Fibroblast of mammary gland (primary cell): ENCODE measurements around the gene ZDHHC7.

Experiments
- DNase-seq: peaks from one replicate; pipeline ENCODE4 v3.0.0-alpha.2; 2010; ENCODE audit warnings: low read depth
- H3K4me3 ChIP-seq: 2 replicates; pipeline ENCODE4 v1.5.1; 2011; ENCODE audit warnings: low read depth, mild to moderate bottlenecking, low read length, moderate library complexity; ENCODE audit not compliant: control insufficient read depth
- TF ChIP-seq, protein P1 (sequence below): conservative IDR thresholded peaks from 2 replicates; pipeline ENCODE4 v1.5.1; 2011; ENCODE audit warnings: low read depth, low read length, inconsistent platforms; ENCODE audit not compliant: control insufficient read depth, insufficient read depth

The ZDHHC7 gene

DNA sequence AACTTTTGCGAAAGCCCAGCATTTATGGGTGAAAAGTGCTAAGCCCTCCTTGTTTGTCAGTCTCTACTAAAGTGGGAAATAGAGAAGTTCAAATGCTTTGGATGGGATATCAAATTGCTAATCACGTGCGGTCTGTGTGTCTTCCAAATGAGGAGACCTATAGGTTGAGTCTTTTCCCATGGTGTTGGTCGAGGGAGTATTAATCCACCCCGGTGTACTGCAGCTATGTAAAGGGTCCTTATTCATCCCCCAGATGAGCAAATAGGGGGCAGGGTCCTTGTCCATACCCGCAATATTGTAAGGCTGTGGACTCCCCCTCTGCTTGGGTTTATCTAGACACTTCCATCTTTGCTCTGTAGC is 30.8 kb upstream of the ZDHHC7 start:
- H3K4me3 ChIP-seq, result no peak overlapping the region
- TF ChIP-seq, protein P1, sequence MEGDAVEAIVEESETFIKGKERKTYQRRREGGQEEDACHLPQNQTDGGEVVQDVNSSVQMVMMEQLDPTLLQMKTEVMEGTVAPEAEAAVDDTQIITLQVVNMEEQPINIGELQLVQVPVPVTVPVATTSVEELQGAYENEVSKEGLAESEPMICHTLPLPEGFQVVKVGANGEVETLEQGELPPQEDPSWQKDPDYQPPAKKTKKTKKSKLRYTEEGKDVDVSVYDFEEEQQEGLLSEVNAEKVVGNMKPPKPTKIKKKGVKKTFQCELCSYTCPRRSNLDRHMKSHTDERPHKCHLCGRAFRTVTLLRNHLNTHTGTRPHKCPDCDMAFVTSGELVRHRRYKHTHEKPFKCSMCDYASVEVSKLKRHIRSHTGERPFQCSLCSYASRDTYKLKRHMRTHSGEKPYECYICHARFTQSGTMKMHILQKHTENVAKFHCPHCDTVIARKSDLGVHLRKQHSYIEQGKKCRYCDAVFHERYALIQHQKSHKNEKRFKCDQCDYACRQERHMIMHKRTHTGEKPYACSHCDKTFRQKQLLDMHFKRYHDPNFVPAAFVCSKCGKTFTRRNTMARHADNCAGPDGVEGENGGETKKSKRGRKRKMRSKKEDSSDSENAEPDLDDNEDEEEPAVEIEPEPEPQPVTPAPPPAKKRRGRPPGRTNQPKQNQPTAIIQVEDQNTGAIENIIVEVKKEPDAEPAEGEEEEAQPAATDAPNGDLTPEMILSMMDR, result no peak
- no peak for DNase-seq

DNA sequence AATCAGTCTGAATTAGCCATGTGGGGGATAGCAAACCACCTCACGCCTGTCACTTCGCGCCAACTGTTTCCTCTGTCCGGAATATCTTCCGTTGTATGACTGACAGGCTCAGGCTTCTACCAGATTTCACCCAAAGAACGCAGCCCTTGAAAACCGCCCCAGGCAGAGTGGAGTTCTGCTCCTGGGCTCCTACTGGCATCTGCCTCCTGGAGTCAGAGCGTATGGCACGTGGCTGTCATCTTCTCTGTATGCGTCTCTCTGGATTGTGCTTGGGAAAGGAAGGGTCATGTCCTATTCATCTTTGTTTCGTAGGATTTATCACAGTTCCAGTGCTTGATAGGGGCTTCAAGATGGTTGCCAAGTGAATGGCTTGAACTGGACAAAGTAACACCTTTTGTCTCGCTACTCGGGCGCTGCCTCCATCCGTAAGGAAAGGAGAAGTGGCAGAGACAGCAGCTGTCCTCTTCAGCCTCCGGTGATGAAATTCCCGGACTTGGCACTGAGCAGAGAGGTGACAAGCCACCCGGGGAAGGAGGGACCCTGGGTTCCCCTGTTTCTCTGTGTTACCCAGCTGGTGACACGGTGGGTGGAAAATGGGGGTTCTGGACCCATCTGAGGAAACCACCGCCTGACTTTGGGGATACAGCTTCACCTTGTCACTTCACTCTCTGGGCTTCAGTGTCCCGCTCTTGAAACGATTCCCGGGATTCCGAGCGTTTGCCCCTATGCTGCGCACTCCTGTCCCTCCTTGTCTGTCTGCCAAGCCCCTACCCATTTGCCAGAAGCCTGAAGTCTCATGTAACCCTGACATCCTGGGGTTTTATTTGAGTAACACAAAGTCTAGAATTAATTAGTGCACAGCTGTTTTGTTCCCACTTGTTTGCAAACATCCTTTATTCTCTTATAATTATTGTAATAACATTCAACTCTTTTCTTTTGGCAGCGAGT is 30.2 kb upstream of the ZDHHC7 start:
- H3K4me3 ChIP-seq, result no peak overlapping the region
- TF ChIP-seq, protein P1, result no peak
- DNase-seq, result no peak

DNA sequence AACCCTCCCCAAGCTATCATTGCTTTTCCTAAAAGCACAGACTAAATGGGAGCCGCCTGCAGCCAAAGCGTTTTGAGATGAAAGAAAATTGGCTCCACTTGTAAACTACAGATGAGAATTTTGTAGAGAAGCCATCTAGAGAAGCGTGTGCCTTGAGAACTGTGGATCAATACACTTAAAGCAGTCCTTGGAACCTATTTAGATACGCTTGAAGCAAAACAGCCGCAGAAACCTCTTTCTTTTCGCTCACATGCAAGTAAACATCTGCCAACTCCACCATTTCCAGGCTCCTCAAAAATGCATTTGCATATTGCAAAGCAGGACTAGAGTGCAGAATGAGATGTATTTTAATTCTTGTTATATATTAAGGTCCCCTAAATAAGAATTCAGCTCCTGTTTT is 29.4 kb upstream of the ZDHHC7 start:
- no peak overlapping the region for H3K4me3 ChIP-seq
- TF ChIP-seq, protein P1, result no peak
- DNase-seq, result no peak

DNA sequence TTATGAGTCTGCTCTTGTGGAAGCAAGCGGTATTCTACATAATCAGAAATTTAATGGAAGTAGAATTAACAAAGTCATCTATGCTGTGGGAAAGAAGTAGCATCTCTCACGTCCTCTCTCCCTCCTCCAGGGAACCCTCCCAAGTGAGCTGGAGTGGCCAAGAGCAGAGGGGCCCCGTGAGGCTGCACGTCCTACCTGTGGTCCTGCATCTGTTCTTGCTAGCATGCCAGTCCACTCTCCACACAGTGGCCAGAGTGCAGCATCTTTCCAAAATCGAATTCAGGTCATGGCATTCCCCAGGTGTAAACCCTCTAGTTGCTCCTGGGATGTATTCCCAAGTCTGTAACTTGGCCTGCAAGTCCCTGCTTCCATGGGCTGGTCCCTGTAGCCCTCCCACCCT is 26.4 kb upstream of the ZDHHC7 start:
- TF ChIP-seq, protein P1, result no peak
- H3K4me3 ChIP-seq, result no peak overlapping the region
- no peak for DNase-seq

DNA sequence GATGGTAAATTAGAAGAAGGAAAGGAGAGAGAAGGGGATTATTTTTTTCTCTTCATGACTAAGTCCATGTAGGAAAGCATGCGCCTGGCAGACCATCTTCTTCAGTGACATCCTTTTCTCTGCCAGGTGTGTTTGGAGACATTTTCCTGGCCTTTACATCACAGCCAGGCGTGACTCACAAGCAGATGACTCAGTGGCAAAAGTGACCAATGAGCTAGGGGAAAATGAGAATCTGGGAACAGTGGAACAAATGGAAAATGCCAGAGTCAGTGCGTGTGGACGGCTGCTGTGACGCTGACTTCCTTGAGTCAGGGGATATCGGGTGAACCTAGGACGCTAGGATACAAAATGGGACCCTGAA is 25.7 kb upstream of the ZDHHC7 start:
- DNase-seq, result peak; percentile 97

DNA sequence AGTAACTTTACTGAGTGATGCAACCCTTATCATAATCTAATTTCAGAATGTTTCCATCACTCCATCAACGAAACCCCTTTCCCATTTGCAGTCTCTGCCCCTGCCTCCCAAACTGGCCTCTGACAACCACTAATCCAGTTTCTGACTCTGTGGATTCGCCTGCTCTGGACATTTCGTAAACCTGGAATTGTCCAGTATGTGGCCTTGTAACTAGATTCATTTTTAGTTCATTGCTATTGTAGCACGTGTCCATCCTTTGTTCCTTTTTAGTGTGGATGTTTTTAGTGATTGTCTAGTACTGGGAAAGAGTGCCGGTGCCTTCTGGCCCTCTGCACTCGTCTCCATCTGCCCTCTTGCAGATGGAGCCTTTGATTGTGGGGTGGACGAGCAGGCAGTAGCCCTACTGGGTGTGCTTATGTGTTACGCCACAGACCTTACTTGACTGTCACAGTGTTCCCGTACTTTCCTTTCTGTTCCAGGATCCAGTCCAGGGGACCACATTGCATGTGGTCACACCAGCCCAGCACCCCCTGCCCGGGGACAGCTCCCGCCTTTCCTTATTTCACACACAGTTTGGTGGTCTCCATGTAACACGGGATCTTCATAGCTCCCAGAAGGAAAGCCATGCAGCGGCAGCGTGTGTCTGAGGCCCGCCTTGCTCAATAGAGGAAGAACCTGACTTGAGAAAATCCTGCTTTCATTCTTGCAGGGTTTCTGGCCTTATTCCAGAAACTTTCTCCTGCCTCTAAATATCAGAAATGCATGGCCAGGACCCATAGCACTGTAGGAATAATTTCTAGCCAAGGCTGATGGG is 25.1 kb upstream of the ZDHHC7 start:
- H3K4me3 ChIP-seq, result no peak overlapping the region
- TF ChIP-seq, protein P1, result no peak
- no peak for DNase-seq

More for the DNA sequence above, 25.7 kb upstream of the ZDHHC7 start:
- H3K4me3 ChIP-seq, result no peak overlapping the region
- TF ChIP-seq, protein P1, result no peak
